Measurements from ENCODE around the gene DNALI1. TPM values are rescaled to one million over a fixed set of nuclear protein-coding genes. Genes with fewer than 3 reads are reported as not detected.

DNALI1 gene
- total RNA-seq, 1 experiment from 2014 or later, result 0.36 TPM

DNA sequence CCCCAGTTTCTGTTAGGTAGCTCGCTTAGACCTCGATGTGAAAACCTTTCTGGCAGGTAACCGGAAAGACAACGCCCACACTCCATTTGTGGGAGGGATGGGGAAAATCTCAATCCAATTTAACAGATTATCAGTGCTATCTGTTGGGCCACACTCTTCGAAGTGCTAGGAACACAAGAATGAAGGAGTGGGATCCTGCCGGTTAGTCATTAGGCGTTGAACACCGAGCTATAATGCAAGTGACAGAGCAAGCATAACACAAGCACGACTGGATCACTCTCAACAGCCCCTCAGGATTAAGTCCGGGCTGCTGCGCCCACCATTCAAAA, 3.2 kb upstream of the DNALI1 start:
- Histone ChIP-seq H3K27me3 (ENCODE audit: control insufficient read depth, insufficient read depth, low read length) (no peaks in the 10 kb centered on the region), H3K9me3 (ENCODE audit: control insufficient read depth, insufficient read depth, low read depth, low read length) (peaks cover 6% of the 10 kb centered on the region; the same call in 1 of the 2 replicates), H3K4me1 (ENCODE audit: control insufficient read depth, insufficient read depth, low read length) (peaks cover 9% of the 10 kb centered on the region; the same call in 1 of the 2 replicates), H3K27ac (ENCODE audit: low read length) (peak overlapping the region; percentile 64), H3K36me3 (ENCODE audit: control insufficient read depth, insufficient read depth, low read length) (peaks cover 14% of the 10 kb centered on the region), H3K4me3 (ENCODE audit: low read depth in 2 of 2, low read length in 2 of 2) (peak overlapping the region; percentile 83 to 94)
- CTCF ChIA-PET, result interaction anchor here (1.0 kb wide), 1 partner anchor 66 kb away, joined by 3 read pairs; no protein-coding TSS in a partner anchor
- POLR2A ChIA-PET, result interaction anchor here (0.6 to 0.7 kb wide), 2 partner anchors 20 to 587 kb away, joined by 3 to 5 read pairs; no protein-coding TSS in a partner anchor
- TF ChIP-seq CTCF (IDR thresholded peaks at IDR 0.05) (no peak), TCF7L2 (IDR thresholded peaks at IDR 0.05; ENCODE audit: low read depth, low read length) (no peak), SIN3A (IDR thresholded peaks at IDR 0.05; ENCODE audit: borderline replicate concordance, insufficient read depth, low read depth, low read length) (no peak), POLR2AphosphoS5 (IDR thresholded peaks at IDR 0.05; ENCODE audit: low read depth, low read length) (no peak)
- TF ChIP-seq, protein P1, sequence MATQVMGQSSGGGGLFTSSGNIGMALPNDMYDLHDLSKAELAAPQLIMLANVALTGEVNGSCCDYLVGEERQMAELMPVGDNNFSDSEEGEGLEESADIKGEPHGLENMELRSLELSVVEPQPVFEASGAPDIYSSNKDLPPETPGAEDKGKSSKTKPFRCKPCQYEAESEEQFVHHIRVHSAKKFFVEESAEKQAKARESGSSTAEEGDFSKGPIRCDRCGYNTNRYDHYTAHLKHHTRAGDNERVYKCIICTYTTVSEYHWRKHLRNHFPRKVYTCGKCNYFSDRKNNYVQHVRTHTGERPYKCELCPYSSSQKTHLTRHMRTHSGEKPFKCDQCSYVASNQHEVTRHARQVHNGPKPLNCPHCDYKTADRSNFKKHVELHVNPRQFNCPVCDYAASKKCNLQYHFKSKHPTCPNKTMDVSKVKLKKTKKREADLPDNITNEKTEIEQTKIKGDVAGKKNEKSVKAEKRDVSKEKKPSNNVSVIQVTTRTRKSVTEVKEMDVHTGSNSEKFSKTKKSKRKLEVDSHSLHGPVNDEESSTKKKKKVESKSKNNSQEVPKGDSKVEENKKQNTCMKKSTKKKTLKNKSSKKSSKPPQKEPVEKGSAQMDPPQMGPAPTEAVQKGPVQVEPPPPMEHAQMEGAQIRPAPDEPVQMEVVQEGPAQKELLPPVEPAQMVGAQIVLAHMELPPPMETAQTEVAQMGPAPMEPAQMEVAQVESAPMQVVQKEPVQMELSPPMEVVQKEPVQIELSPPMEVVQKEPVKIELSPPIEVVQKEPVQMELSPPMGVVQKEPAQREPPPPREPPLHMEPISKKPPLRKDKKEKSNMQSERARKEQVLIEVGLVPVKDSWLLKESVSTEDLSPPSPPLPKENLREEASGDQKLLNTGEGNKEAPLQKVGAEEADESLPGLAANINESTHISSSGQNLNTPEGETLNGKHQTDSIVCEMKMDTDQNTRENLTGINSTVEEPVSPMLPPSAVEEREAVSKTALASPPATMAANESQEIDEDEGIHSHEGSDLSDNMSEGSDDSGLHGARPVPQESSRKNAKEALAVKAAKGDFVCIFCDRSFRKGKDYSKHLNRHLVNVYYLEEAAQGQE (IDR thresholded peaks at IDR 0.05; ENCODE audit: insufficient read depth in 1 of 2, low read depth in 2 of 2, low read length in 1 of 2), result no peak
- in situ Hi-C loops (cut with HindIII; ENCODE audit: low pct_unique_long_range_greater_than_20kb, low sequenced_read_pairs) (no loop called here), intact Hi-C loops (cut with micrococcal nuclease; ENCODE audit: unreplicated experiment) (no loop called here)
- ATAC-seq (peak; percentile 46), DNase-seq (ENCODE audit: low read depth, low spot score) (no peak)
- BruUV-seq (replicated peaks), result no TSS peak

GRCh38 chr1:37553927-37554808, 2.6 kb upstream of the DNALI1 start, which contains the start of gene SNIP1:
SNIP1 (minus strand) TSS chr1:37554293; CDS start chr1:37554229, 64 bp downstream.
- no peak for TF ChIP-seq CTCF (IDR thresholded peaks at IDR 0.05)
- peak; percentile 88 for TF ChIP-seq POLR2AphosphoS5 (IDR thresholded peaks at IDR 0.05; ENCODE audit: low read depth, low read length)
- TF ChIP-seq TCF7L2 (IDR thresholded peaks at IDR 0.05; ENCODE audit: low read depth, low read length), result no peak
- 0 out of 2 replicates have a peak, but pooled peaks have one; percentile 56 for TF ChIP-seq SIN3A (IDR thresholded peaks at IDR 0.05; ENCODE audit: borderline replicate concordance, insufficient read depth, low read depth, low read length)
- TF ChIP-seq, protein P1 (IDR thresholded peaks at IDR 0.05; ENCODE audit: insufficient read depth in 1 of 2, low read depth in 2 of 2, low read length in 1 of 2), result no peak
- Histone ChIP-seq H3K27me3 (ENCODE audit: control insufficient read depth, insufficient read depth, low read length) (no peaks in the 10 kb centered on the region), H3K36me3 (ENCODE audit: control insufficient read depth, insufficient read depth, low read length) (peaks cover 14% of the 10 kb centered on the region), H3K4me1 (ENCODE audit: control insufficient read depth, insufficient read depth, low read length) (peaks cover 9% of the 10 kb centered on the region; the same call in 1 of the 2 replicates), H3K27ac (ENCODE audit: low read length) (peak within 1 kb of the TSS; percentile 64), H3K4me3 (ENCODE audit: low read depth in 2 of 2, low read length in 2 of 2) (peak within 1 kb of the TSS; percentile 83 to 94), H3K9me3 (ENCODE audit: control insufficient read depth, insufficient read depth, low read depth, low read length) (peaks cover 6% of the 10 kb centered on the region; the same call in 1 of the 2 replicates)
- BruUV-seq (replicated peaks), result no TSS peak
- ATAC-seq, result peak; percentile 98
- ChIA-PET CTCF (interaction anchor here (0.6 to 1.0 kb wide), 2 partner anchors 67 to 228 kb away, joined by 3 read pairs; no protein-coding TSS in a partner anchor), POLR2A (interaction anchor here (0.6 to 0.7 kb wide), 3 partner anchors 21 to 586 kb away, joined by 3 to 5 read pairs (median 3); no protein-coding TSS in a partner anchor)
- DNase-seq (ENCODE audit: low read depth, low spot score), result peak; percentile 75
- intact Hi-C loops (cut with micrococcal nuclease; ENCODE audit: unreplicated experiment), result no loop called here
- in situ Hi-C loops (cut with HindIII; ENCODE audit: low pct_unique_long_range_greater_than_20kb, low sequenced_read_pairs), result no loop called here

Measured in Panc1 (cell line).